NCI-H2171 (cell line): ENCODE results near the gene VWA2.

Experiments used
- DNase-seq: peaks from one replicate; lab custom pipeline; 2025; lab: John Stamatoyannopoulos, UW

Gene VWA2

GRCh38 chr10:114246679-114247305 is 7.7 kb downstream of the VWA2 start:
- DNase-seq: no peak

DNA sequence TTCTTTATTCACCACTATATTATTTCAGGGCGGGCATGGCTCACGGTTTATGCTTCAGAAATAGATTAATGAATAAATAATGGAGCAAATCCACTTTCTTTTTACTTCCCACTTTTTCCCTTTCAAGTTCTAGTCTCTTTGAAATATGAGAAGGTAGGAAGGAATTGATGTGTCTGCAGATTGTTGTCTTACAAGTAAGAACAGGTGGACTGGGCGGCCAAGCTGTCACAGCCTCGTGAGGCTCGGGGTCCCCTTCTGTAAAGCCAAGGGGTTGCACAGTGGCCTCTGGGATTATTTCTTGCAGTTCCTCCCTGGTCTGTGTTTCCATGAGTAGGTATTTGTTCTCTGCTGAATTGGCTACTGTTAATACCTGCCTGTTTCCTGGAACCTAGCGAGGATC is 11.2 kb downstream of the VWA2 start:
- DNase-seq: no peak

DNA sequence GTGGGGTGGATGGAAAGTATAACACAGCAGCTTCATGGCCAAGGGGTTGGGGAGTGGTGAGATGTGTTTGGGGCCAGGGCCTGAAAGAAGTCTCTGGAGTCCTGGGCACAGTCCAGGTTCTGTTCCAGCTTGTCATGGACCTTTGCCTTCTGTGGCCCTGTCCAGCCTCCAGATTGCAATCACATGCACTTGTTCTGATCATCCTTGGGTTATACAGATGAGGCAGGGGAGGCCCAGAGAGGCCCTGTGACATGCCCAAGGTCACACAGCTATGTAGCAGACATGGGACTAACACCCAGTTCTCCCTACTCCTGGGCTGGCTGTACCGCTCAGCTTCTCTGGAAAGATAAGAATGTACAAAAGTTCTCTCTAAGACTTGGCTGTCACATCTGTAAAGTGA is 11.7 kb downstream of the VWA2 start:
- no peak for DNase-seq

- no peak for DNase-seq
Observed at GRCh38 chr10:114252092-114252491, 13.0 kb downstream of the VWA2 start.

DNA sequence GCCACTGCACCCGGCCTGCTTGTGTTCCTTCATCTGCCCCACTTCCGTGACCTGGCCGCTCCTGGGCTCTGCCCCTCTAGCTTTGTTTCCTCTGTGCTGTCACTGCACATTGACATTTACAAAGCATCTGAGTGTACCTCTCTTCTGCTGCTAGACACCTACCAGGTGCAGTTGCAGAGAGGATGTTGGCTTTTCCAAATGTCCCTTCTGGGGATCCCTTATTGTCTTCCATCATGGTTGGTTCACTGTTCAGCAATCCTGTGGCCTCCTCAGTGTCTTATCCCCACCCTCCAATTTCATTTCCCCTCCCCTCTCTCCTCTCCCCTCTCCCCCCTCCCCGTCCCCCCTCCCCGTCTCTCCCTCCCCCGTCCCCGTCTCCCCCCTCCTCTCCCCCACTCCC is 13.8 kb downstream of the VWA2 start:
- DNase-seq: no peak

- no peak for DNase-seq
Observed at GRCh38 chr10:114255227-114255626, 16.2 kb downstream of the VWA2 start.

DNA sequence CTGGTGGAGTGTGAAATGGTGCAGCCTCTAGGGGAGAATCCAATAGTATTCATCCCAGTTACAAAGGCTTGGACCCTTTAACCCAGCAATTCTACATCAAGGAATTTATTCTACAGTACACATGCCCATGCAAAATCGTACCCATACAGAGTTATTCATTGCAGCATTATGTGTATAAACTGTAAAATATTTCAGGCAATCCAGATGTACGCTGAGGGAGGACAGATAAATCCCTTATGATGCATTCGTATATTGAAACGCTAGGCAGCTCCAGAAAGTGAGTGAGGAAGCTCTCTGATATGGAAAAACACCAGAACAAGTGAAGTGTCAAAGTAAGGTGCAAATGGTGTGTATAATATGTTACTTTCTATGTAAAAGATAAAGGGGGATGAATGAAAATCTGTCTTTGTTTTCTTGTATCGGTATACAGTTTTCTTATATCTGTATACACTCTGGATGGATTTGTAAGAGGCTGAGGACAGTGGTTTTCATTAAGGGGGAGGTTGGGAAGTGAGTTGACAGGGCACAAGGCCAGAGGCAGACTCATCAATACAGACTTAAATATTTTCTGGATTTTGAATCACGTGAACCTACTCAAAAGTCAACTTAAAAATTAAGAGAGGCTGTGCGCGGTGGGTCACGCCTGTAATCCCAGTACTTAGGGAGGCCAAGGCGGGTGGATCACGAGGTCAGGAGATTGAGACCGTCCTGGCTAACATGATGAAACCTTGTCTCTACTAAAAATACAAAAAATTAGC is 17.1 kb downstream of the VWA2 start:
- no peak for DNase-seq

- no peak for DNase-seq
Observed at GRCh38 chr10:114256822-114257221, 17.8 kb downstream of the VWA2 start.

DNA sequence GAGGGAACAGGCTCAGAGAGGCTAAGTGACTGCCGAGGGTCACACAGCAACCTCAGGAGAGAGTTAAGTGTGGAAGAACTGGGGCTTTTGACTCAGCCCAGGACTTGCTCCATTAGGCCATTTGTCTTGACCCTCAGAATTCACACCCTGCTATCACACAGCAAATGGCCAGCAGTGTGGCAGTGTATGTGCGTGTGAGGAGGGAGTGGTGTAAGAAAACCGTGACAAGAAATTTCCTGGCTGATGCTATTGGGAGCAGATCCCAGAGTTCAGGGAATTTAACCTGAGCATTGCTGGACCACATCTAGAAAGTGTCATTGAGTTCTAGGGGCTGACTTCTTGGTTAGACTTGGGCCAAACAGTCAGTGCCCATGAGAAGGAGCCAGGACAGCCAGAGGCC is 18.4 kb downstream of the VWA2 start:
- no peak for DNase-seq

DNA sequence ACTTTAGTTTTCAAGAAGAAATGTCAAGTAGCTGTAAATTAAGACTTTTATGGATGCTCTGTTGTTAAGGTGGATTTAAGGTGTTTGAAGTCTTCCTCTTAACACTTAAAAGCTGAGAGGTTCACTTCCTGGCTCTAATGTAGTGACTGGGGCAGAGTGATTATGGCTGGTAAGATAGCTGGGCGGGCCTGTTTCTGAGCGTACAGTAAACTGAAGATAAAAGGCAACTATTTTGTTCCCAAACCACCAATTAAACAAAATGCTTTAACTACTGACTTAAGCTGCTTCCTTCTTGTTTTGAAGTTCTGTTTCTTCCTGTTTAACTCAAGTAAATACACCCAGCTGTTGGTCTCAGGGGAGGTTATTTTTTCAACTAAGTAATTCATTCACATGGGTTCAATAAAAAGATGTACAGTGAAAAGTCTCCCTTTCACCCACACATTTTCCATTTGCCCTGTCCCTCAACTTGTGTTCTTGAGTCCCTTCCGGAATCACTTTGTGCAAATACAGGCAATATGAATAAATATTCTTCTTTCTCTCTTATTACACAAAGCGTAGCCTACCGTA is 19.3 kb downstream of the VWA2 start:
- no peak for DNase-seq

GRCh38 chr10:114259824-114260223 is 20.8 kb downstream of the VWA2 start:
- DNase-seq: no peak

- DNase-seq: no peak
Observed at GRCh38 chr10:114260366-114260765, 21.3 kb downstream of the VWA2 start.

GRCh38 chr10:114261076-114261475 is 22.0 kb downstream of the VWA2 start:
- no peak for DNase-seq

GRCh38 chr10:114262496-114262895 is 23.4 kb downstream of the VWA2 start:
- DNase-seq: no peak

GRCh38 chr10:114265392-114266053 is 26.5 kb downstream of the VWA2 start:
- no peak for DNase-seq

DNA sequence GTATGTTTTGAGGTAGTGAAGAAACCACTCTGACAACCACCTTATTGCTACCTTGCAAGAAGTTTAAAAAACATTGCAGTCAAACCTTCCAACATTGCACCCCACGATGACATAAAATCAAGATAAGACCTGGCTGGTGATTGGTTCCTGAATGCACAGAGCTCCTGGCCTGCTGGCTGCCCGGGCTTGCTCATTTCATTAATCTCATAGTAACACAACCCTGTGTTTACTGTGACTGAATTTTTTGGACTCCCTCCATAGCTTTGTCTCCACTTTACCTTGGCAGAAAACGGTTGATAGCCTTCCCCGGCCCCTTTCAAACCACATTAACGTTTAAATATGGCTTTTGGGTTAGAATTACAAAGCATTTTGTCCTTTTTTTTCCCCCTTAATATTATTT is 27.5 kb downstream of the VWA2 start:
- DNase-seq: no peak

DNA sequence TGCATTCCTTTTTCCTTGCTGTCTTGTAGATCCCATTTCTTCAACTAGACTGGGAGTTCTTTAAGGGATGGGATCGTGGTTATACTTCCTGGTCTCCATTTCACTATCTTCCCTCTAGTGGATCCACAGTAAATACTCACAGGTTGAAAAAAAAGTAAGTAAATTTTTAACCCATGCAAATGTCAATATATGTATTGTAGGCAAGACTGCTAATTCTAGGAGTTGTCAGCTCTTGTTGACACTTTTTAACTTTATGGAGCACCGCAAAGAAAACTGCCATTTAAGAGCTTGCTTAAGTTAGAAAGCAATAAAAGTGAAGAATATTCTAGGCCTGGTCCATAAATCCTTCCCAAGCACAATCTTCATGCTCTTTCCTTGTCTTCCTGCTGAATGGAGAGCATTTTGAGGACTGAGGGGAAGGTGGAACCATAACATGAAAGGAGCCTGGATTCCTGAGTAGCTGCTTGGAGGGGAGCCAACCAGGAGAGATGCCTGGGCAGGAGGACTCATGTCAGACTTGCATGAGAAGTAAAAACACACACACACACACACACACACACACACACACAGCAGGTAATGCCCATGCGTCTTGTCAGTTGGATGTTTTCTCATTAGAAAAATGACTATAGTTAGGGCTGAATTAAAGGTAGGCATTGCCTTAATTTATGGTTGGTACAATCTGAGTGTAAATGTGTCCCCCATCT is 32.2 kb downstream of the VWA2 start:
- no peak for DNase-seq

GRCh38 chr10:114271779-114272167 is 32.7 kb downstream of the VWA2 start:
- DNase-seq: no peak

DNA sequence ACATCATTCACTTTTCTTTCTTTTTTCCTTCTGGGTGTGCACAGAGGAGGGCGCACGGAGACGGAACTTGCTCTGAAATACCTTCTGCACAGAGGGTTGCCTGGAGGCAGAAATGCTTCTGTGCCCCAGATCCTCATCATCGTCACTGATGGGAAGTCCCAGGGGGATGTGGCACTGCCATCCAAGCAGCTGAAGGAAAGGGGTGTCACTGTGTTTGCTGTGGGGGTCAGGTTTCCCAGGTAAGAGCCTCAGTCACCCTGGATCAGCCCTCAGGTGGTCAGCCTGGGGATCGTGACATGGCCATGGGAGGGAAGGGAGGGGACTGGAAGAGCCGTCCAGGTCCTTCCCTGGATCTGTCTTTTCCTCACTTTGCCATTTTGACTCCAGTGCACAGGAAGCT is 33.6 kb downstream of the VWA2 start:
- DNase-seq: no peak

DNA sequence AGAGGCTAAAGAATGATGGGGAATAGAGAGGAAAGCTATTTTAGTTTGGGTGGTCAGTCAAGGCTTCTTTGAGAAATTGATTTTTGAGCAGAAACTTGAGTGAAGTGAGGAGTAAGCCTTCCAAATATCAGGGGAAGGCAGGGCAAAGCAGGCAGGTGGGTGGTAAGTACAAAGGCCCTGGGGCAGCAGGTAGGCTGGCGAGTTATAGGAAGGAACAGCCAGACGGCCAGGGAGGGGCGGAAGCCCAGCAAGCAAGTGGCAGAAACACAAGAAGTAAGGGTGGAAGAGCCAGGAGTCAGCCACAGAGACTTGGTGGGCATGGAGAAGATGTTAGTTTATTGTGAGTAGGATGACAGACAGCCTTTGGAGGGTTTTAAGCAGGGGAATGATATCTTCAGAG is 34.9 kb downstream of the VWA2 start:
- no peak for DNase-seq

- DNase-seq: no peak
Observed at GRCh38 chr10:114274616-114275453, 35.8 kb downstream of the VWA2 start.

- no peak for DNase-seq
Observed at GRCh38 chr10:114276066-114276465, 37.0 kb downstream of the VWA2 start.
